CD14-positive monocyte (primary cell): ENCODE data around the gene PAGR1. TPM values are rescaled to one million over a fixed set of nuclear protein-coding genes. Genes with fewer than 3 reads are reported as not detected.

Experiments used
- DNase-seq, 3 donors: peaks; one replicate each; pipeline ENCODE4 v3.0.0-alpha.2; 2011 to 2022
- H2AFZ ChIP-seq: 2 replicates; pipeline ENCODE4 v1.6.0; 2012; ENCODE audit warnings: mild to moderate bottlenecking, low read depth, low read length, inconsistent platforms; ENCODE audit not compliant: insufficient read depth, poor library complexity, severe bottlenecking
- H3K27ac ChIP-seq, 2 donors: 1 replicate in 1 of 2; 2 replicates in 1 of 2; pipeline ENCODE4 v1.5.1; 2012 to 2013; ENCODE audit warnings: low read length in 2 of 2, control low read depth in 1 of 2, inconsistent platforms in 1 of 2, low read depth in 1 of 2, mild to moderate bottlenecking in 1 of 2
- H3K27me3 ChIP-seq, 2 donors: one replicate each; pipeline versions ENCODE4 v1.6.0 to v1.6.1; 2011 to 2013; ENCODE audit warnings: low read length in 2 of 2; ENCODE audit not compliant: control insufficient read depth in 2 of 2, insufficient read depth in 2 of 2
- H3K36me3 ChIP-seq, 2 donors: replicated peaks in 1 of 2; 1 replicate in 1 of 2; 2 replicates in 1 of 2; pipeline versions ENCODE4 v1.5.1 to v1.6.1; 2012 to 2013; ENCODE audit warnings: low read length in 2 of 2, control low read depth in 1 of 2, inconsistent platforms in 1 of 2, mild to moderate bottlenecking in 1 of 2; ENCODE audit not compliant: insufficient read depth in 2 of 2, control insufficient read depth in 1 of 2
- H3K4me1 ChIP-seq, 2 donors: 1 replicate in 1 of 2; 2 replicates in 1 of 2; pipeline versions ENCODE4 v1.5.1 to v1.6.1; 2012 to 2013; ENCODE audit warnings: low read length in 2 of 2, control low read depth in 1 of 2, inconsistent platforms in 1 of 2, mild to moderate bottlenecking in 1 of 2, moderate library complexity in 1 of 2; ENCODE audit not compliant: insufficient read depth in 2 of 2, control insufficient read depth in 1 of 2
- H3K4me2 ChIP-seq: replicated peaks from 2 replicates; pipeline ENCODE3; 2012; ENCODE audit warnings: low read length, moderate library complexity, mild to moderate bottlenecking; ENCODE audit not compliant: poor library complexity, severe bottlenecking; ENCODE audit errors: extremely low read depth
- H3K4me3 ChIP-seq, 3 experiments: fragments of 200-600 bp in 1 of 3; sonication (generic) in 1 of 3; replicated peaks in 1 of 3; 1 replicate in 2 of 3; 2 replicates in 1 of 3; pipeline ENCODE4 v1.5.1; 2011 to 2013; ENCODE audit warnings: low read length in 3 of 3, mild to moderate bottlenecking in 3 of 3, control low read depth in 2 of 3, low read depth in 2 of 3, inconsistent platforms in 1 of 3, moderate library complexity in 1 of 3
- H3K79me2 ChIP-seq: 2 replicates; pipeline ENCODE4 v1.6.0; 2012; ENCODE audit warnings: mild to moderate bottlenecking, control low read depth, inconsistent platforms, low read length, moderate library complexity; ENCODE audit not compliant: insufficient read depth
- H3K9ac ChIP-seq: 2 replicates; pipeline ENCODE4 v1.6.0; 2017; ENCODE audit warnings: low read length, mild to moderate bottlenecking; ENCODE audit not compliant: insufficient read depth, poor library complexity, severe bottlenecking
- H3K9me3 ChIP-seq, 2 donors: replicated peaks in 1 of 2; 1 replicate in 1 of 2; 2 replicates in 1 of 2; pipeline versions ENCODE4 v1.5.1 to v1.6.1; 2012 to 2013; ENCODE audit warnings: low read length in 2 of 2, control low read depth in 1 of 2; ENCODE audit not compliant: control insufficient read depth in 1 of 2, insufficient read depth in 1 of 2
- H4K20me1 ChIP-seq: 2 replicates; pipeline ENCODE4 v1.6.0; 2012; ENCODE audit warnings: mild to moderate bottlenecking, low read length, control low read depth, moderate library complexity; ENCODE audit not compliant: insufficient read depth
- H3K27ac Mint-ChIP-seq, 7 donors: one replicate each; pipeline ENCODE4 v1.8.0; 2020; ENCODE audit warnings: mild to moderate bottlenecking in 7 of 7, mixed read lengths in 7 of 7, moderate library complexity in 6 of 7, inconsistent platforms in 2 of 7
- H3K27me3 Mint-ChIP-seq, 3 donors: one replicate each; pipeline ENCODE4 v1.8.0; 2021 to 2022; ENCODE audit warnings: low read depth in 3 of 3, mild to moderate bottlenecking in 3 of 3, mixed read lengths in 3 of 3, moderate library complexity in 3 of 3, inconsistent platforms in 1 of 3
- H3K36me3 Mint-ChIP-seq, 2 donors: one replicate each; pipeline ENCODE4 v1.8.0; 2020; ENCODE audit warnings: mixed read lengths in 2 of 2, inconsistent platforms in 1 of 2, mild to moderate bottlenecking in 1 of 2
- H3K4me1 Mint-ChIP-seq: one replicate; pipeline ENCODE4 v1.8.0; 2020; ENCODE audit warnings: mild to moderate bottlenecking, mixed read lengths
- H3K4me3 Mint-ChIP-seq, 2 donors: one replicate each; pipeline ENCODE4 v1.8.0; 2020; ENCODE audit warnings: mild to moderate bottlenecking in 2 of 2, mixed read lengths in 2 of 2, moderate library complexity in 1 of 2
- H3K9me3 Mint-ChIP-seq, 7 donors: one replicate each; pipeline ENCODE4 v1.8.0; 2020 to 2022; ENCODE audit warnings: mixed read lengths in 7 of 7, mild to moderate bottlenecking in 6 of 7, moderate library complexity in 6 of 7, inconsistent platforms in 2 of 7
- CTCF ChIP-seq: fragments of 200-600 bp; IDR thresholded peaks from one replicate; pipeline ENCODE4 v1.8.0; 2022; ENCODE audit warnings: antibody characterized with exemption, mild to moderate bottlenecking
- WGBS: methylation state at CpG from one replicate; pipeline ENCODE4 v1.1.5; 2013; ENCODE audit warnings: missing lambda C conversion rate; ENCODE audit not compliant: insufficient coverage; 5-methylcytosine and 5-hydroxymethylcytosine counted together
- intact Hi-C, 2 donors: fragments of 100-400 bp; cut with micrococcal nuclease; formaldehyde crosslinking; loops; one replicate each; pipeline versions ENCODE4 v1.15.0 to v1.15.1; 2023
- polyA plus RNA-seq, 3 donors: library from polyadenylated mRNA; depleted of rRNA in 1 of 3; unstranded in 2 of 3; stranded (reverse) in 1 of 3; fragments of 300-500 nt in 2 of 3; fragments of >200 nt in 1 of 3; fragmentation: Illumina TruSeq in 2 of 3; gene quantifications; 1 replicate in 2 of 3; 2 replicates in 1 of 3; pipeline ENCODE4 v1.2.3, GENCODE V29; 2012 to 2021

Gene PAGR1
- polyA plus RNA-seq, 3 donors: 12.6 to 43.4 (median 36.3) TPM

DNA sequence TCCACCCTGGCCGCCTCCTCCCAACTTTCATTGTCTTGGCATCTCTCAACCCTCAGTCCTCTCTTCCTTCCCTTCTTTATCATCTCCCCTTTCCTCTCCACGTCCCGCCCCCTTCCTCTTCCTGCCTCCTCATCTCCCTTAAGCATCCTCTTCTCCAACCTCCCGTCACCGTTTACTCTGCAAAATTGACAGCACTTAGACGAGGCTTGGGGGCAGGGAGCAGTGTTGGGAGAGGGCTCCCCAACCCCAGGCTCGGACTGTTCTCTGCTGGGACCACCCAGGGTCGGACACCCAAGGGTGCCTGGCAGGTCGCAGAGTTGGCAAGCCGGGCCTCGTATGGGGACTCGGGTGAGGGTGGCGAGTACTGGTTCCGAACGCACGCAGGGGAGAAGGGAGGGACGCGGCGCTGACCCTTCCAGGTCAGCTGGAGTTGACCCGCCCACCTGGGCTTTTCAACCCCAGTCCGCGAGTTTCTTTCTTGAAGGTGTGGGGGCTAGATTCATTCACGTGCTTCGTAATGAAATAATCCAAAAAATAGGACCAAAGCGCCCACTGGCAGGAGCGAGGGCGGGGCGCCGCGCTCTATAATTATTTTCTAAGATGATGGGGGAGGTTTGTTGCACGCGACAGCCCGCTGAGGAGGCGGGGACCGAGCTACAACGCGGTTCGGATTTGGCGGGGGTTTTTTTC, 775 bp upstream of the PAGR1 start:
- Histone ChIP-seq H4K20me1 (peaks cover 31% of the 10 kb centered on the region), H3K4me1 (peaks cover 59 to 75% of the 10 kb centered on the region in 2 donors), H3K9ac (peak overlapping the region; percentile 81), H3K36me3 (peaks cover 13 to 25% of the 10 kb centered on the region in 2 donors), H2AFZ (peak overlapping the region; percentile 95), H3K4me3 (peak overlapping the region; percentile 1 to 88 (median 74)), H3K27me3 (peaks cover 5 to 24% of the 10 kb centered on the region in 2 donors), H3K4me2 (peak overlapping the region; percentile 99), H3K27ac (peak overlapping the region; percentile 20 to 83), H3K79me2 (peaks cover 36% of the 10 kb centered on the region), H3K9me3 (no peaks in the 10 kb centered on the region)
- DNase-seq: peak in 1 of 3 donors; percentile 7
- H3K4me3 Mint-ChIP-seq: peak overlapping the region; percentile 95 to 96
- H3K4me1 Mint-ChIP-seq: peaks cover 71% of the 10 kb centered on the region
- no peak for TF ChIP-seq CTCF
- H3K27me3 Mint-ChIP-seq: peaks cover 21 to 32% (median 31%) of the 10 kb centered on the region in 3 donors
- H3K9me3 Mint-ChIP-seq: peaks cover 0 to 8% (median 3%) of the 10 kb centered on the region in 7 donors
- peak overlapping the region; percentile 37 to 98 (median 96) for H3K27ac Mint-ChIP-seq
- intact Hi-C loops: loop anchor here (5.0 to 10.0 kb wide), 3 partner anchors 47 to 180 kb away; partner anchors contain the start of genes CDIPT (in 1 of the 2), HIRIP3 (in 1 of the 2) and INO80E (in 1 of the 2)
- peaks cover 29 to 31% of the 10 kb centered on the region in 2 donors for H3K36me3 Mint-ChIP-seq
- 5% methylated on average over 21 of the region's 39 CpGs for WGBS

GRCh38 chr16:29816694-29817441, 916 bp downstream of the PAGR1 start:
- H3K4me1 Mint-ChIP-seq: peaks cover 69% of the 10 kb centered on the region
- Histone ChIP-seq H3K4me2 (peak overlapping the region; percentile 99), H3K27ac (peak overlapping the region; percentile 73 to 83), H2AFZ (peak overlapping the region; percentile 95), H3K4me1 (peaks cover 54 to 75% of the 10 kb centered on the region in 2 donors), H4K20me1 (peaks cover 39% of the 10 kb centered on the region), H3K36me3 (peaks cover 13 to 21% of the 10 kb centered on the region in 2 donors), H3K4me3 (peak overlapping the region; percentile 64 to 88 (median 74)), H3K27me3 (peaks cover 5 to 19% of the 10 kb centered on the region in 2 donors), H3K79me2 (peaks cover 52% of the 10 kb centered on the region), H3K9me3 (no peaks in the 10 kb centered on the region), H3K9ac (peak overlapping the region; percentile 81)
- H3K36me3 Mint-ChIP-seq: peaks cover 24 to 26% of the 10 kb centered on the region in 2 donors
- peaks cover 16 to 25% (median 23%) of the 10 kb centered on the region in 3 donors for H3K27me3 Mint-ChIP-seq
- TF ChIP-seq CTCF: no peak
- peak overlapping the region; percentile 95 to 96 for H3K4me3 Mint-ChIP-seq
- 0% methylated on average over 22 of the region's 37 CpGs for WGBS
- peak overlapping the region; percentile 78 to 98 (median 91) for H3K27ac Mint-ChIP-seq
- DNase-seq: peak in 1 of 3 donors; percentile 14
- H3K9me3 Mint-ChIP-seq: peaks cover 0 to 4% (median 0%) of the 10 kb centered on the region in 7 donors
- intact Hi-C loops: loop anchor here (5.0 to 10.0 kb wide), 3 partner anchors 45 to 178 kb away; partner anchors contain the start of genes CDIPT (in 1 of the 2), HIRIP3 (in 1 of the 2) and INO80E (in 1 of the 2)
